Keratinocyte (primary cell): ENCODE measurements around the gene RABL3. TPM values are rescaled to one million over a fixed set of nuclear protein-coding genes. Genes with fewer than 3 reads are reported as not detected.

Experiments used
- DNase-seq: peaks from one replicate; pipeline ENCODE4 v3.0.0-alpha.2; 2011; ENCODE audit warnings: low read depth, missing footprints, low spot score
- FAIRE-seq: peaks from 2 replicates; lab custom pipeline; 2011; peaks lifted over from hg19 to GRCh38; lab: Jason Lieb, UNC
- H2AFZ ChIP-seq: 2 replicates; pipeline ENCODE4 v1.6.0; 2012; ENCODE audit warnings: low read length, control low read depth, inconsistent platforms; ENCODE audit not compliant: control insufficient read depth
- H3K27ac ChIP-seq: 2 replicates; pipeline ENCODE4 v1.5.1; 2011; ENCODE audit warnings: low read length; ENCODE audit not compliant: control insufficient read depth, insufficient read depth
- H3K27me3 ChIP-seq: 3 replicates; pipeline ENCODE4 v1.6.0; 2011; ENCODE audit warnings: low read length; ENCODE audit not compliant: control insufficient read depth, insufficient read depth; ENCODE audit errors: extremely low read depth
- H3K36me3 ChIP-seq, 2 experiments: 2 replicates in 1 of 2; 3 replicates in 1 of 2; pipeline ENCODE4 v1.5.1; 2011; ENCODE audit warnings: low read length in 2 of 2, mild to moderate bottlenecking in 1 of 2; ENCODE audit not compliant: control insufficient read depth in 2 of 2, insufficient read depth in 2 of 2; ENCODE audit errors: extremely low read depth in 1 of 2
- H3K4me1 ChIP-seq: 3 replicates; pipeline ENCODE4 v1.5.1; 2011; ENCODE audit warnings: low read length; ENCODE audit not compliant: control insufficient read depth, insufficient read depth; ENCODE audit errors: extremely low read depth
- H3K4me2 ChIP-seq: 3 replicates; pipeline ENCODE4 v1.6.0; 2011; ENCODE audit warnings: low read depth, low read length; ENCODE audit not compliant: control insufficient read depth, insufficient read depth; ENCODE audit errors: extremely low read depth
- H3K4me3 ChIP-seq, 3 experiments: fragments of 200-600 bp in 1 of 3; sonication (generic) in 1 of 3; 2 replicates in 2 of 3; 3 replicates in 1 of 3; pipeline ENCODE4 v1.5.1; 2011 to 2016; ENCODE audit warnings: low read length in 3 of 3, mild to moderate bottlenecking in 3 of 3, control low read depth in 2 of 3, inconsistent platforms in 1 of 3, low read depth in 1 of 3, mixed read lengths in 1 of 3, mixed run types in 1 of 3, moderate library complexity in 1 of 3; ENCODE audit not compliant: control insufficient read depth in 2 of 3, insufficient read depth in 2 of 3; ENCODE audit errors: extremely low read depth in 1 of 3
- H3K79me2 ChIP-seq: 2 replicates; pipeline ENCODE4 v1.6.0; 2012; ENCODE audit warnings: low read length; ENCODE audit not compliant: control insufficient read depth, insufficient read depth
- H3K9ac ChIP-seq: 3 replicates; pipeline ENCODE4 v1.6.0; 2011; ENCODE audit warnings: low read length; ENCODE audit not compliant: control insufficient read depth, insufficient read depth; ENCODE audit errors: extremely low read depth
- H3K9me1 ChIP-seq: 3 replicates; pipeline ENCODE4 v1.6.0; 2011; ENCODE audit warnings: low read length; ENCODE audit not compliant: control insufficient read depth, insufficient read depth; ENCODE audit errors: extremely low read depth
- H3K9me3 ChIP-seq: 2 replicates; pipeline ENCODE4 v1.5.1; 2012; ENCODE audit warnings: low read depth, low read length; ENCODE audit not compliant: control insufficient read depth
- H4K20me1 ChIP-seq: 3 replicates; pipeline ENCODE4 v1.6.0; 2011; ENCODE audit warnings: low read length; ENCODE audit not compliant: control insufficient read depth, insufficient read depth; ENCODE audit errors: extremely low read depth
- CTCF ChIP-seq, 3 experiments: IDR thresholded peaks in 1 of 3; conservative IDR thresholded peaks in 1 of 3; optimal IDR thresholded peaks in 1 of 3; 2 replicates in 2 of 3; 3 replicates in 1 of 3; pipeline versions ENCODE3 to v1.5.1; 2011; ENCODE audit warnings: low read length in 3 of 3, mild to moderate bottlenecking in 3 of 3, moderate library complexity in 2 of 3, control low read depth in 1 of 3, inconsistent platforms in 1 of 3; ENCODE audit not compliant: insufficient read depth in 2 of 3; ENCODE audit errors: extremely low read depth in 1 of 3
- EZH2 ChIP-seq: IDR thresholded peaks from one replicate; pipeline ENCODE4 v1.6.1; 2012; ENCODE audit warnings: inconsistent platforms, mild to moderate bottlenecking, low read length, moderate library complexity
- dilution Hi-C: fragments of 300-500 bp; cut with MboI; formaldehyde crosslinking; loops from one replicate; pipeline ENCODE4 v1.7.0; 2020; ENCODE audit warnings: low sequenced_read_pairs; ENCODE audit not compliant: extremely low pct_ligation_motif_present
- polyA plus RNA-seq, 5 experiments: library from polyadenylated mRNA; depleted of rRNA in 3 of 5; stranded (reverse) in 3 of 5; stranded (forward) in 1 of 5; unstranded in 1 of 5; fragments of >200 nt; gene quantifications; 1 replicate in 1 of 5; 2 replicates in 3 of 5; 3 replicates in 1 of 5; pipeline versions ENCODE4 v1.2.1 to v1.2.3, GENCODE V29; 2011 to 2012; ENCODE audit warnings: missing spikeins in 2 of 5, low read depth in 1 of 5, low replicate concordance in 1 of 5

RABL3 gene
- polyA plus RNA-seq, 1 donor (not counting 4 experiments of a cell fraction or from before 2014, with no cell fraction given), result 13.4 TPM

- Histone ChIP-seq H3K36me3 (no peaks in the 10 kb centered on the region), H3K4me3 (no peak overlapping the region), H3K27ac (no peak overlapping the region), H3K27me3 (peaks cover 2% of the 10 kb centered on the region), H4K20me1 (no peaks in the 10 kb centered on the region), H3K79me2 (no peaks in the 10 kb centered on the region), H3K4me2 (no peak overlapping the region), H2AFZ (no peak overlapping the region), H3K9me1 (no peaks in the 10 kb centered on the region), H3K4me1 (no peaks in the 10 kb centered on the region), H3K9ac (no peak overlapping the region), H3K9me3 (no peaks in the 10 kb centered on the region)
- no peak for TF ChIP-seq CTCF (optimal IDR thresholded peaks at IDR 0.05 in 1 of 3, IDR thresholded peaks at IDR 0.05 in 1 of 3, conservative IDR thresholded peaks at IDR 0.05 in 1 of 3; ENCODE audit: extremely low read depth in 1 of 3, insufficient read depth in 2 of 3, low read length in 3 of 3)
- no peak for TF ChIP-seq EZH2
- dilution Hi-C loops, result no loop called here
- DNase-seq, result no peak
- FAIRE-seq, result no peak
Observed at GRCh38 chr3:120661106-120661905, 81.0 kb downstream of the RABL3 start.

- no peak overlapping the region for H2AFZ ChIP-seq
- H3K79me2 ChIP-seq, result no peaks in the 10 kb centered on the region
- FAIRE-seq (no peak), DNase-seq (no peak)
- H3K27ac ChIP-seq, result no peak overlapping the region
- no peaks in the 10 kb centered on the region for H4K20me1 ChIP-seq
- no peak overlapping the region for H3K4me2 ChIP-seq
- dilution Hi-C loops, result no loop called here
- H3K9ac ChIP-seq, result no peak overlapping the region
- no peaks in the 10 kb centered on the region for H3K9me3 ChIP-seq
- H3K4me3 ChIP-seq, result no peak overlapping the region
- no peak for TF ChIP-seq CTCF (optimal IDR thresholded peaks at IDR 0.05 in 1 of 3, IDR thresholded peaks at IDR 0.05 in 1 of 3, conservative IDR thresholded peaks at IDR 0.05 in 1 of 3; ENCODE audit: extremely low read depth in 1 of 3, insufficient read depth in 2 of 3, low read length in 3 of 3)
- TF ChIP-seq EZH2, result no peak
- no peaks in the 10 kb centered on the region for H3K9me1 ChIP-seq
- no peaks in the 10 kb centered on the region for H3K4me1 ChIP-seq
- no peaks in the 10 kb centered on the region for H3K36me3 ChIP-seq
- H3K27me3 ChIP-seq, result peaks cover 2% of the 10 kb centered on the region
Observed at GRCh38 chr3:120659834-120660233, 82.5 kb downstream of the RABL3 start.
